Nephron (organoid): ENCODE measurements around the gene MYOZ3.

Source experiments
- H3K27ac Mint-ChIP-seq, 3 experiments: 2 replicates each; pipeline ENCODE4 v1.8.0; 2020; ENCODE audit warnings: mixed read lengths in 3 of 3, mild to moderate bottlenecking in 2 of 3, moderate library complexity in 1 of 3
- H3K27me3 Mint-ChIP-seq: 2 replicates; pipeline ENCODE4 v1.8.0; 2021; ENCODE audit warnings: low read depth, mild to moderate bottlenecking, moderate library complexity, mixed read lengths
- H3K36me3 Mint-ChIP-seq: 2 replicates; pipeline ENCODE4 v1.8.0; 2020; ENCODE audit warnings: low read depth, mixed read lengths
- H3K4me1 Mint-ChIP-seq: 2 replicates; pipeline ENCODE4 v1.8.0; 2020; ENCODE audit warnings: mixed read lengths
- H3K4me3 Mint-ChIP-seq, 3 experiments: 2 replicates each; pipeline ENCODE4 v1.8.0; 2020; ENCODE audit warnings: mild to moderate bottlenecking in 3 of 3, mixed read lengths in 3 of 3, moderate library complexity in 2 of 3
- H3K9me3 Mint-ChIP-seq: 2 replicates; pipeline ENCODE4 v1.8.0; 2020; ENCODE audit warnings: mixed read lengths
- CTCF ChIP-seq, 3 experiments: fragments of 200-600 bp; sonication (generic); IDR thresholded peaks; one replicate each; pipeline ENCODE4 v1.5.0; 2021; ENCODE audit warnings: antibody characterized with exemption in 3 of 3; ENCODE audit not compliant: unreplicated experiment in 3 of 3

Gene MYOZ3

GRCh38 chr5:150628936-150629485 is 32.0 kb upstream of the MYOZ3 start:
- peak overlapping the region; percentile 22 to 84 (median 73) for H3K27ac Mint-ChIP-seq
- no peak for TF ChIP-seq CTCF (IDR thresholded peaks at IDR 0.05; ENCODE audit: unreplicated experiment in 3 of 3)
- no peak overlapping the region for H3K4me3 Mint-ChIP-seq
- peaks cover 76% of the 10 kb centered on the region for H3K4me1 Mint-ChIP-seq
- no peaks in the 10 kb centered on the region for H3K9me3 Mint-ChIP-seq
- no peaks in the 10 kb centered on the region for H3K36me3 Mint-ChIP-seq
- H3K27me3 Mint-ChIP-seq = no peaks in the 10 kb centered on the region

GRCh38 chr5:150630016-150630415 is 31.0 kb upstream of the MYOZ3 start:
- TF ChIP-seq CTCF (IDR thresholded peaks at IDR 0.05; ENCODE audit: unreplicated experiment in 3 of 3) = no peak
- Mint-ChIP-seq H3K4me1 (peaks cover 76% of the 10 kb centered on the region), H3K9me3 (no peaks in the 10 kb centered on the region), H3K27ac (peak overlapping the region in 1 of 3 experiments; percentile 14), H3K27me3 (peaks cover 3% of the 10 kb centered on the region), H3K4me3 (no peak overlapping the region), H3K36me3 (no peaks in the 10 kb centered on the region)

- no peak for TF ChIP-seq CTCF (IDR thresholded peaks at IDR 0.05; ENCODE audit: unreplicated experiment in 3 of 3)
- H3K4me3 Mint-ChIP-seq = peak overlapping the region in 1 of 3 experiments; percentile 3
- peaks cover 3% of the 10 kb centered on the region for H3K27me3 Mint-ChIP-seq
- peak overlapping the region; percentile 15 to 31 (median 31) for H3K27ac Mint-ChIP-seq
- no peaks in the 10 kb centered on the region for H3K9me3 Mint-ChIP-seq
- peaks cover 77% of the 10 kb centered on the region for H3K4me1 Mint-ChIP-seq
- no peaks in the 10 kb centered on the region for H3K36me3 Mint-ChIP-seq
Observed at GRCh38 chr5:150630461-150631325, 30.4 kb upstream of the MYOZ3 start.

- Mint-ChIP-seq H3K27me3 (peaks cover 3% of the 10 kb centered on the region), H3K36me3 (no peaks in the 10 kb centered on the region), H3K27ac (peak overlapping the region; percentile 15 to 31 (median 31)), H3K4me1 (peaks cover 77% of the 10 kb centered on the region), H3K9me3 (no peaks in the 10 kb centered on the region), H3K4me3 (no peak overlapping the region)
- no peak for TF ChIP-seq CTCF (IDR thresholded peaks at IDR 0.05; ENCODE audit: unreplicated experiment in 3 of 3)
Observed at GRCh38 chr5:150631326-150631701, 29.7 kb upstream of the MYOZ3 start.

- H3K27ac Mint-ChIP-seq = peak overlapping the region; percentile 42 to 81 (median 76)
- H3K9me3 Mint-ChIP-seq = no peaks in the 10 kb centered on the region
- TF ChIP-seq CTCF (IDR thresholded peaks at IDR 0.05; ENCODE audit: unreplicated experiment in 3 of 3) = no peak
- peaks cover 3% of the 10 kb centered on the region for H3K27me3 Mint-ChIP-seq
- no peaks in the 10 kb centered on the region for H3K36me3 Mint-ChIP-seq
- H3K4me1 Mint-ChIP-seq = peaks cover 78% of the 10 kb centered on the region
- H3K4me3 Mint-ChIP-seq = no peak overlapping the region
Observed at GRCh38 chr5:150632305-150633160, 28.5 kb upstream of the MYOZ3 start.
